GM12872 (cell line): ENCODE results near the gene TENT4B.

Experiments
- CTCF ChIP-seq: IDR thresholded peaks from 3 replicates; pipeline ENCODE4 v1.5.1; 2011; ENCODE audit warnings: low read depth, mild to moderate bottlenecking, low read length, moderate library complexity; ENCODE audit not compliant: insufficient read depth

Gene TENT4B

GRCh38 chr16:50201787-50202186 is 48.7 kb downstream of the TENT4B start:
- TF ChIP-seq CTCF, result no peak

- no peak for TF ChIP-seq CTCF
Observed at GRCh38 chr16:50202926-50203624, 50.0 kb downstream of the TENT4B start.

- TF ChIP-seq CTCF, result no peak
Observed at GRCh38 chr16:50203681-50204080, 50.6 kb downstream of the TENT4B start.

- no peak for TF ChIP-seq CTCF
Observed at GRCh38 chr16:50204453-50205108, 51.5 kb downstream of the TENT4B start.

- no peak for TF ChIP-seq CTCF
Observed at GRCh38 chr16:50207652-50208051, 54.5 kb downstream of the TENT4B start.

GRCh38 chr16:50208460-50208931 is 55.4 kb downstream of the TENT4B start:
- no peak for TF ChIP-seq CTCF

- TF ChIP-seq CTCF, result no peak
Observed at GRCh38 chr16:50209546-50210265, 56.6 kb downstream of the TENT4B start.
